Peyer's patch (tissue), 4 donors: ENCODE measurements around the gene MAB21L3. TPM values are rescaled to one million over a fixed set of nuclear protein-coding genes. Genes with fewer than 3 reads are reported as not detected.
"Not testable (repeated sequence)": the region's sequence is repeated elsewhere in the genome, so short reads cannot be mapped to it uniquely, and the experiment has no call there.

Experiments used
- DNase-seq, 3 donors: peaks; one replicate each; pipeline ENCODE4 v3.0.0-alpha.2; 2017 to 2019
- H3K27ac ChIP-seq, 4 donors: fragments of 200-600 bp; sonication (generic); one replicate each; pipeline ENCODE4 v1.5.1; 2016 to 2019
- H3K27me3 ChIP-seq, 2 donors: fragments of 200-600 bp; sonication (generic); one replicate each; pipeline ENCODE4 v1.5.1; 2019
- H3K36me3 ChIP-seq, 3 donors: fragments of 200-600 bp; sonication (generic); one replicate each; pipeline ENCODE4 v1.5.1; 2016 to 2019
- H3K4me1 ChIP-seq, 4 donors: fragments of 200-600 bp; sonication (generic); one replicate each; pipeline ENCODE4 v1.5.1; 2016 to 2019
- H3K4me3 ChIP-seq, 4 donors: fragments of 200-600 bp; sonication (generic); 1 replicate in 3 of 4; 2 replicates in 1 of 4; pipeline ENCODE4 v1.5.1; 2016 to 2019; ENCODE audit warnings: mild to moderate bottlenecking in 1 of 4
- H3K9me3 ChIP-seq, 4 donors: fragments of 200-600 bp; sonication (generic); one replicate each; pipeline ENCODE4 v1.5.1; 2016 to 2019; ENCODE audit warnings: mild to moderate bottlenecking in 1 of 4
- CTCF ChIP-seq, 6 experiments: fragments of 450-650 bp in 4 of 6; fragments of 200-600 bp in 2 of 6; sonication (generic) in 1 of 6; IDR thresholded peaks; one replicate each; pipeline ENCODE4 v1.5.1; 2017 to 2019; ENCODE audit warnings: antibody characterized with exemption in 6 of 6, mild to moderate bottlenecking in 3 of 6, moderate library complexity in 1 of 6
- POLR2A ChIP-seq, 2 donors: fragments of 450-650 bp; IDR thresholded peaks; one replicate each; pipeline ENCODE4 v1.5.1; 2017; ENCODE audit warnings: antibody characterized with exemption in 2 of 2, mild to moderate bottlenecking in 2 of 2, moderate library complexity in 2 of 2
- total RNA-seq, 4 donors: library from RNA; depleted of rRNA; stranded (reverse); fragments of >200 nt; gene quantifications; one replicate each; pipeline ENCODE4 v1.1.0, GENCODE V29; 2016

Gene MAB21L3
- total RNA-seq, 4 donors from 2014 or later = 0.94 to 1.8 (median 1.1) TPM; not detected in 1

- Histone ChIP-seq H3K4me3 (no peak overlapping the region), H3K27ac (no peak overlapping the region), H3K9me3 (no peaks in the 10 kb centered on the region), H3K27me3 (no peaks in the 10 kb centered on the region), H3K4me1 (peaks cover 0 to 4% (median 0%) of the 10 kb centered on the region in 4 donors), H3K36me3 (no peaks in the 10 kb centered on the region)
- TF ChIP-seq POLR2A (IDR thresholded peaks at IDR 0.05) (no peak), CTCF (IDR thresholded peaks at IDR 0.05) (no peak)
- DNase-seq = no peak
These were observed 27.1 kb downstream of the MAB21L3 start for GRCh38 chr1:116138277-116138792.

DNA sequence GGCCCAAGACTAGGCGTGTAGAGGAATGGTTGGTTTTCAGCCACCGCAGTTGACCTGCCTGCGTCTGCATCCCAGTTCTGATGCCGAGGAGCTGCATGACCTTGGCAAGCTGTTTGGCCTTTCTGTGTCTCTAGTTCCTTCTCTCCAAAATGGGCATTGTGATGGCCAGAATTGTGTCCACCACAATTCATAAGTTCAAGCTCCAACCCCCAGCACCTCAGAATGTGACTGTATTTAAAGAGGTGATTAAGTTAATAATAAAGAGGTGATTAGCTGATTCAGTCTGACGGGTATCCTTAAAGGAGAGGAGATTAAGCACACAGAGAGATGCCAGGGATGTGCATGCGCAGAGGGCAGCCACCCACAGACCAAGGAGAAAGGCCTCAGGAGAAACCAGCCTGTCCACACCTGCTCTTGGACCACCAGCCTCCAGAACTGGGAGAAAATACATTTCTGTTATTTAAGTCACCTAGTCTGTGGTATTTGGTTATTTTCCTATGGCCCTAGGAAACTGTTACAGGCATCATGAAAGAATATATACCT, 28.5 kb downstream of the MAB21L3 start:
- TF ChIP-seq POLR2A (IDR thresholded peaks at IDR 0.05) (no peak), CTCF (IDR thresholded peaks at IDR 0.05) (no peak)
- no peak for DNase-seq
- no peak overlapping the region for H3K4me3 ChIP-seq
- peaks cover 0 to under 1% (median 0%) of the 10 kb centered on the region in 4 donors for H3K4me1 ChIP-seq
- no peaks in the 10 kb centered on the region for H3K36me3 ChIP-seq
- H3K9me3 ChIP-seq = no peaks in the 10 kb centered on the region
- H3K27me3 ChIP-seq = no peaks in the 10 kb centered on the region
- no peak overlapping the region for H3K27ac ChIP-seq

- no peaks in the 10 kb centered on the region for H3K36me3 ChIP-seq
- H3K27ac ChIP-seq = no peak overlapping the region
- H3K4me1 ChIP-seq = no peaks in the 10 kb centered on the region
- no peaks in the 10 kb centered on the region for H3K9me3 ChIP-seq
- H3K27me3 ChIP-seq = no peaks in the 10 kb centered on the region
- no peak for DNase-seq
- H3K4me3 ChIP-seq = no peak overlapping the region
- no peak for TF ChIP-seq POLR2A (IDR thresholded peaks at IDR 0.05)
- no peak for TF ChIP-seq CTCF (IDR thresholded peaks at IDR 0.05)
These were observed 33.0 kb downstream of the MAB21L3 start for GRCh38 chr1:116144151-116144550.

GRCh38 chr1:116146447-116147113, 35.4 kb downstream of the MAB21L3 start:
- not testable (repeated sequence) for H3K4me3 ChIP-seq, H3K36me3 ChIP-seq, H3K4me1 ChIP-seq, DNase-seq, H3K9me3 ChIP-seq, H3K27ac ChIP-seq, H3K27me3 ChIP-seq

DNA sequence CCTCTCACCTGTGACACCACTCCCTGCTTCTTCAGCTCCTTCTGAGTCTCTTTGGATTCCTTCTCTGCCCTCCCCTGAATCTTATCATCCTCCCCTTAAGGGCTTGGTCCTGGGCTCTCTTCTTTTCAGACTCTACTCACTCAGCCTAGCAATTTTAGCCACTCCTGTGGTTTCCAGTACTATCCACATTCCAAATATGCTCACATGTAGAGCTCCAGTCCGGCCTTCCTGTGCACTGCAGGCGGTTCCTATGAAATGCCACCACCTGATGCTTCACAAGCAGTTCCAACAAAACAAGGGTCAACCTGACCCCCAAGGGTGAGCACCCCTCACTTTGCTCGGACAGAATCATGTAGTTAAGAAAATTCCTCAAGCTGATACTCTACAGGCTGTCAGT, 35.9 kb downstream of the MAB21L3 start:
- no peak for DNase-seq
- Histone ChIP-seq H3K36me3 (no peaks in the 10 kb centered on the region), H3K4me1 (peaks cover 0 to 5% (median 5%) of the 10 kb centered on the region in 4 donors), H3K27ac (no peak overlapping the region), H3K27me3 (no peaks in the 10 kb centered on the region), H3K9me3 (no peaks in the 10 kb centered on the region), H3K4me3 (no peak overlapping the region)
- no peak for TF ChIP-seq POLR2A (IDR thresholded peaks at IDR 0.05)
- TF ChIP-seq CTCF (IDR thresholded peaks at IDR 0.05) = no peak

GRCh38 chr1:116147972-116148371, 36.8 kb downstream of the MAB21L3 start:
- TF ChIP-seq POLR2A (IDR thresholded peaks at IDR 0.05) (no peak), CTCF (IDR thresholded peaks at IDR 0.05) (no peak)
- Histone ChIP-seq H3K4me1 (peaks cover 0 to 8% (median 5%) of the 10 kb centered on the region in 4 donors), H3K27me3 (no peaks in the 10 kb centered on the region), H3K9me3 (no peaks in the 10 kb centered on the region), H3K27ac (no peak overlapping the region), H3K36me3 (no peaks in the 10 kb centered on the region), H3K4me3 (no peak overlapping the region)
- DNase-seq = no peak
